ENCODE measurements around the gene MIAT.

DNA sequence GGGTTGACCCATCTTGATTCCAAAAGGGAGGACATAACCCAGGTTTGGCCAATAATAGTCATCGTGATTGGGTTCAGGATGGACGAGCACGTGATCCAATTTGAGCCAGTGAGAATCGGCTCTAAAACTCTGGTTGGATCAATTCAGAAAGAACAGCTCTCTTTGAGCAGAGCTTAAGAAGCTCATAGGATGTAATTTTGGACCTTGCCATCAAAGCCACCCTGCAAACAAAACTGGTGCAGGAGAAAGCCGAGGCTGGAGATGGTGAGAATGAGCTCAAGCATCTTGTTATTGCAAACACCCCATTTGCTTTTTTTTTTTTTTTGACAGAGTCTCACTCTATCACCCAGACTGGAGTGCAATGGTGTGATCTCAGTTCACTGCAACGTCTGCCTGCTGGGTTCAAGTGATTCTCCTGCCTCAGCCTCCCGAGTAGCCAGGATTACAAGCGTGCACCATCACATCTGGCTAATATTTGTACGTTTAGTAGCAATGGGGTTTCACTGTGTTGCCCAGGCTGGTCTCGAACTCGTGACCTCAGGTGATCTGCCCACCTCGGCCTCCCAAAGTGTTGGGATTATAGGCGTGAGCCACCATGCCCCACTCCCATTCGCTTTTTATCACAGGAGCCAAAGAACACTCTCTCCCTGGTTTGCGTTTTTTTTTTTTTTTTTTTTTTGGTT lies 13.8 kb upstream of the MIAT start:
- TF ChIP-seq CTCF (IDR thresholded peaks at IDR 0.05) = no peak
- no peak for TF ChIP-seq POLR2A (IDR thresholded peaks at IDR 0.05)

Measured in esophagus squamous epithelium (tissue), 4 donors.